Stimulated activated naive CD8-positive, alpha-beta T cell treated with anti-CD3 and anti-CD28 coated beads, Interleukin-15, Interleukin-2, amounts not matched to agents 100 U/mL and 50 U/mL, for 24 hours (primary cell): ENCODE results near the gene ELL2.
A peak's percentile ranks its signal among the peaks of the same experiment; 100 is the strongest.
"Not testable (repeated sequence)": the region's sequence is repeated elsewhere in the genome, so short reads cannot be mapped to it uniquely, and the experiment has no call there.

ENCODE experiments used
- ATAC-seq: fragments of 150-1000 bp; cut with Tn5 transposase; one replicate; pipeline ENCODE4 v1.10.0; 2021
- DNase-seq: peaks from one replicate; pipeline ENCODE4 v3.0.0; 2021

The ELL2 gene

DNA sequence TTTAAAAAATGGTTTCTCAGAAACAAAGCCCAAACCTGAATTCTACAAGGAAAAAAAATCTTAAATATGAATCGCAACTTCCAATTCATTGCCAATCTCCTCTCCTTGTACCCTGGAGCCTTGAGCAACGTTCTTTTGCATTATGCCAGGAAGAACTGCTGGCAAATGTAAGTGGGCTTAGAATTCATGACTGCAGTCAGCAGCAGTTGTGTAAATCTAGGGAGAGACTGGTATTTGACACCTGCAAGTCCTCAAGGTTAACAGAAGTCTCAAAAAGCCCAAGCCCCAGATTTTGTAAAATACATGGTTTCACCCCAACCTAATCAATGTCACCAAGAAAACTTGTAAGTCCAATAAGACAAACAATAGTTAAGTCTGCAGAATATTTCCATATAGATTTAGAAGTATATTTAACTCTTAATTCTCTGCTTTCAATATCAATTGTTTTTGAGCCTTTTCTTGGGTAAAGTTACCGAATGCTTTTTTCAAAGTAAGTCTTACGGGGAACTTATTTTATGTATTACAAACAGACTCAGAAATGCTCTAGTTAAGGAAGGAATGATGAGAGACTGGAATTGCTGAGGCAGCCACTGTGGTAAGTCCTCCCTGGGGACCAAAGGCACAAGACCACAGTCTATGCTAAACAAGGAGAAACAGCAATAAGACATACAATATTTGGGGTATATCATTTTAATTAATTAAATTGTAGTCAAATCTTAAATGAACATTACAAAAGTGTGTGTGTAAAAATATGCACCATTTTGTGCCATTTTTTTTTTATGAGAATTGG, 31.3 kb downstream of the ELL2 start:
- ATAC-seq (no peak), DNase-seq (no peak)

DNA sequence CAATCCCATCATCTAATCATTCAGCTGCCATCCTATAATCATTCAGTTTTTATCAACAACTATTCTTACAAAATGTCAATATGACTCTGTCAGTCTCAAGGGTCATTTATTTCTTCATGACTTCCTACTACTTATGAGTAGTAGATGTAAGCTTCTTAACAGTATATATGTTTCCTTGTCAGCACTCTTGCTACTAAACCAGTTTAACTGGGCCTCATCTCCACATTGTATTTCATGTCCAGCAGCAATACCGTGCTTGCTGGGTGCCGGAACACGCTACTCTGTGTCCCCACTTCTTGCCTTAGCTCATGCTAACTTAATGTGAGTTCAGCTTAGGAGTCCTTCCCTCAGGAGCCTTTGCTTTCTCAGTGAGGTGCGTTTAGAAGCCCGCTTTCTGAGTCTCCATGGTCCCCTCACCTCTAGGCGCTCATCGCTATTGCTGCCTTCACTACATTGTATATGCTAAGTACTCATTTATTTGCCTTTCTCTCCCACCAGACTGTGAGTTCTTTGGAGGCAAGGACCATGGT, 32.9 kb downstream of the ELL2 start:
- no peak for DNase-seq
- no peak for ATAC-seq

GRCh38 chr5:95927927-95928723, 33.5 kb downstream of the ELL2 start:
- peak; percentile 62 for ATAC-seq
- no peak for DNase-seq

DNA sequence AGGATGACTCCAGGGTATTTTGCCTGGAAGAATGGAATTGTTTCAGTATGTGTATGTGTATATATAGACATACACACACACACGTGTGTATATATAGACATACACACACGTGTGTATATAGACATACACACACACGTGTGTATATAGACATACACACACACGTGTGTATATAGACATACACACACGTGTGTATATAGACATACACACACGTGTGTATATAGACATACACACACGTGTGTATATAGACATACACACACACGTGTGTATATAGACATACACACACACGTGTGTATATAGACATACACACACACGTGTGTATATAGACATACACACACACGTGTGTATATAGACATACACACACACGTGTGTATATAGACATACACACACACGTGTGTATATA, 34.4 kb downstream of the ELL2 start:
- not testable (repeated sequence) for DNase-seq

DNA sequence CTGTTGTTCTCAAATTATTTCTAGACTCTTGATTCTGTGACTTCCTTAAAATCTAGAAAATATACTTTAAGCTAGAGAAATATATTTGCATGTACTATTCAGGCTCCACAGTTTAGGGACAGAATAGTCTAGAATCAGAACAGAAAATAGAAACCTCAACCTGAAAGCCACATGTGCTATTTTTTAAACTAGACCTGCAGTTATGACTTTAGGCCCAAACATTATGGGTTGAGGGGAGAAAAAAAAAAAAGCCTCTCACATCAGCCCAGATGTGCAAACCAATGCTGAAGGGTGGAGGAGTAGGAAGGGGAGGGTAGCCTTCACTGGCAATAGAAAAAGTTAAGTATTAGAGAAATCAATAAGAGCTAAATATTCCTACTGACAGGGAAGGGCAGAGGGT, 35.7 kb downstream of the ELL2 start:
- DNase-seq (no peak), ATAC-seq (no peak)

More for the DNA sequence above, 34.4 kb downstream of the ELL2 start:
- not testable (repeated sequence) for ATAC-seq

GRCh38 chr5:95925378-95925744, 36.3 kb downstream of the ELL2 start:
- DNase-seq (no peak), ATAC-seq (no peak)

DNA sequence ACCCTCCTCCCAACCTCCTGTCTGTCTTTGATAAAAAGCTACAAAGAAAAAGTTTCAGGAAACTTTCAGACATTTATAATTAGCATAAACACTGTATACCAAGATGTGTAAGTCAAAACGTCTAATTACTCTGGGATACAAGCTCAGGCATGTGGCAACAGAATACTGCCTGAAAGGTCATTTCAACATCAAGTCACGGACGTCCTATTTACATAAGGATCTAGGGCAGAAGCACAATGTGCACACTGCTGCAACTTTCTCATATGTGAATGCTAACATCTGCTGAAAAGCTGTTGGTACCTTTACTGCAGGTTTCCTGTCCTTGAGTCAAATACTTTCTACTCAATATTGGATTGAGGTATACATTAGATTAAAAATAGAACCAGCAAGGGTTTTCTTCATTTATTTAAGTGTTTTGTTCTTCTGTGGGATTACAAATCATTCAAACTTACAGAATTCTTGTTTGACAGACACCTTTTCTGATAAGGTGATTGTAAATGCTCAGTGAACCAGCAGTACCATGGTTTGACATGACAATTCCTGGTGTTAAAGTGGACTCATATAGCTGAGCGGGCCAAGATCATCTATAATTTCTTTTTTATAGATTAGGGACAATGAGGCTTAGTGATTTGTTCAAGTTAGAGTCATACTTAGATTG, 36.8 kb downstream of the ELL2 start:
- DNase-seq (no peak), ATAC-seq (no peak)

DNA sequence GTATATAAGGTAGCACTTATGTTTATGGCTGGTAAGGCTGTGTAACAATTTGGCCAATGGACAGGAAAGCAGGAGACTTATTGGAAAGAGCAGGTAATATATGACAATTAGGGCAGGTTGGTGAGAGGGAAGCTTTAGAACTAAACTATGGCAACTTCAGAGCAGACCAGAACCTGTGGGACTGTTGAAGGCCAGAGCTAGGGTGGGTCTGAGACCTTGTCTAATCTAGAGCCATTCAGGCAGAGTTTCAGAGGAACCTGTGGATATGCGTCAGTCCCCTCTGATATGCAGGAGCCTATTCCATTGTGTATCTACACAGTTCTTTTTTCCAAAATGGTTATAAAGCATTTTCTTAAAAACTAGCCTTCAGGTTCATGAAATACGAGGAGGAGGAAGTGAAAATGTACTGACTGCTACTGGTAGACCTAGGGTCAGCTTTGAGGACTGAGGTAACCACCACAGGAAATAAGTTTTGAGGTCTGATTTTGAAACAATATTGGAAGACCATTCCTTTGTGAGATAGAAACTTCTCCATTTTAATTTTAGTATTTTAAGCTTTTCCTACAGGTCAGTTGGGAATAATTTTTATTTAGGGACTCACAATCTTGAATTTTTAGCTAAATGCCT, 37.6 kb downstream of the ELL2 start:
- ATAC-seq = no peak
- no peak for DNase-seq

- DNase-seq = no peak
- ATAC-seq = no peak
These were observed 38.9 kb downstream of the ELL2 start for GRCh38 chr5:95922798-95923197.

- ATAC-seq (no peak), DNase-seq (no peak)
These were observed 40.1 kb downstream of the ELL2 start for GRCh38 chr5:95921501-95921900.

DNA sequence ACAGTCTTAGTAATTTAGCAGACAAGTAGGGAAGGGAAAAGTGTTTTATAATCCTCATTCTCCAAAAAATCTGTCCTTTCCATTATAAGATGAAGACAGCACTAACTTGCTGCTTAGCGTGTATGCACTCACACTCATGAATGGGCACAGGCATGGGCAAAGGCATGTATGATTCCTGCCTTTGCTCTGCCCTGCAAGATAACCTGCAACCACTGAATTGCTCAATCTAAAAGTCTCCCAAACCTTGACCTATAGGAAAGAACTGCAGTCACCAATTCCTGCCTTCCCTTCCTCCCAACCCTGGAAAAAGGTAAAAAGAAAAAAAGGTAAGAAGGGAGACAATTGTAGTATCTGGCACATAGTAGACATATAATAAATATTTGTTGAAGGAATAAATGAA, 40.8 kb downstream of the ELL2 start:
- ATAC-seq (no peak), DNase-seq (no peak)

DNA sequence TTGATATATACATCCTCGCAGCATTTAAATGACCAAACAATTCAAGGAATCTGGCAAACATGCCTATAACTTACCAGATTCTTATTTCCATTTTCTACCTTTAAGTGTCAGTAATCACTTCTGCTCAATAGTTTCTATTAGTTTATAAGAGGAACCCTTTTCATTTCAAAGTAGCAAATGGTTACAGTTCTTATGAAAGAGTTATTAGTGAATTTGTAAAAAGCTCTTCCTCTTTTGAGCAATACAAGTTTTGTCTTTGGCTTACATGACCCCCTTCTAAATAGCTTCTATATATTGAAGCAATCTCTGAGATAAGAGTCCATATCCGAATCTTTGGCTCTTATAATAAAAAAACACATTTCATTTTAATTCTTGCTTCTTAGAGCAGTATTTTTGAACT, 42.0 kb downstream of the ELL2 start:
- ATAC-seq = no peak
- DNase-seq = no peak

DNA sequence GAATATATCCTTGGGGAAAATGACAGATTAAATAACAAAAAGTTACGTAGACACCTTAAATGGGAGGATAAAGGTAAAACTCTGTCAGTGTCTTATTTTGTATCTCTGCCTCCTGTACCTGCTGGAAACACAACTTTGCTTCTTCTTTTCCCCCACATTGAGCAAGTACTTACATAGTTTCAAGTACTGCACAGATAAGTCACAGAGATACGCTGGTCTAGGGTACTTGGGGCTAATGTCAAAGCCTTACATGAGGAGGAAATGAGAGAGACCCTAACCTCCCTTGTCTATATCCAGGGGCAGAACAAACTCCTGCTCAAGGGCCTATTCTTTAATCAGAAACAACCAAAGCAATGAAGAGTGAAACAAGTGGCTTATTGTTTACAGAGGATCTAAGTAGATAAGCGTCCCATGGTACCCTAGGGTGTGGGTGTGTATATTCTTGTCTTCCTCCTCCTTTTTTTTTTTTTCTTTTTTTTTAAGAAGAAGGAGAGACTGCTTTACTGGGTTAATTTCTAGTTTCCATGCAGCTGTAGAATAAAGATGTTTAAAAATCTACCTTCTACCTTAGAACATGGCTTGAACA, 43.1 kb downstream of the ELL2 start:
- ATAC-seq (no peak), DNase-seq (no peak)

- ATAC-seq (no peak), DNase-seq (no peak)
These were observed 44.4 kb downstream of the ELL2 start for GRCh38 chr5:95917207-95917606.

DNA sequence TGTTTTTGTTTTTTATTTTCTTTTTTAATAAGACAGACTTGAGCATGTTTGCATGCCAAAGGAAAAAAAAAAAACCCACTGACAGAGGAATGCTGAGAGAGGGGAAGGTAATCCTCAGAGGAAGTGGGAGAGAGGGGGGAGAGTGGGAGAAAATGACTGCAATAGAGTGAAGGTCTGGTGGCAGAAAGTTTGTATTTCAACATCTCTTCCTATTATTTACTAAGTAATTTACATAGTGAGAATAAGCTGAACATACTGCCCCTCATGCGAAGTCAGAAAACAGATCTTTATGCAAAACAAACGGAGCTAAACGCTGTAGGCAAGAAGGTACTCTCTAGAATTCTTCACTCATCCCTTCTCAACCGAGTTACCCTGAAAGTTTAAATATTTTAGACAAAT, 45.0 kb downstream of the ELL2 start:
- DNase-seq = no peak

GRCh38 chr5:95915999-95916686, 45.5 kb downstream of the ELL2 start:
- DNase-seq = no peak
- no peak for ATAC-seq

More for the DNA sequence above, 45.0 kb downstream of the ELL2 start:
- ATAC-seq = no peak

DNA sequence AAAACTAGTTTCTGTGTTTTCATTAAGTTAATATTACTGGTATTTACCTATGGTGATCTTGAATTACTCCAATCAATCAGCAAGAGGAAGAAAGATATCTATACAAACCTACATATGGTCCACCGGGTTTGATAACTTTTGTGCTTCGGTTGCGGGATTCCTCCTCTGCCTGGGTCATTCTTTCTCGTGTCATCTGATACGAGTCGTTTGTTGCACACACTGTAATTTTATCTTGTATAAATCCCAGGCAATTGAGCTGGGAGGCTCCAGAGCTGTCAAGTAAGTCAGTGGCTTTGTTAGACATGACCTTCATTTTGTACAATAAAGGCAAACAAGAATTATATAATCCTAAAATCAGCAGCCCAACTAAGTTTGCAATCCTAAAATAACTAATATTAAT, 48.0 kb downstream of the ELL2 start:
- no peak for DNase-seq
- no peak for ATAC-seq

- ATAC-seq (no peak), DNase-seq (no peak)
These were observed 49.6 kb downstream of the ELL2 start for GRCh38 chr5:95912029-95912428.

DNA sequence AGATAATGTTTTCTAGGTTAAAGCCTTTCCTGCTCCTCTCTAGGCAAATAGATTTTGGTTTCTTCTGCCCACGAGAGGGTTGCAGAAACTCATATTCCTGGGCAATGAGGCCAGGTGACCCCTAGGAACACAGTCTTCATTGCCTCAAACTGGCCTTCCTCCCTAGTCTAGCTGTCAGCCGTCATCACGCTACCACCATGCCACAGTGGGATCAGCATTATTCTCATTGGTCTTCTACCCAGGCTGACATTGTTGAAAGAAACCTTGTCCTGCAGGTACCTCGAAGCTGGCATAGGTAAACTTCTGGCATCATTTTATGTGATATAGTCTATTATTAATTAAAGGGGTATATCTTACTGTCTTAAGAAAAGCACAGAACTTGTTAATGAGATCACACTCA, 51.1 kb downstream of the ELL2 start:
- DNase-seq (no peak), ATAC-seq (no peak)

DNA sequence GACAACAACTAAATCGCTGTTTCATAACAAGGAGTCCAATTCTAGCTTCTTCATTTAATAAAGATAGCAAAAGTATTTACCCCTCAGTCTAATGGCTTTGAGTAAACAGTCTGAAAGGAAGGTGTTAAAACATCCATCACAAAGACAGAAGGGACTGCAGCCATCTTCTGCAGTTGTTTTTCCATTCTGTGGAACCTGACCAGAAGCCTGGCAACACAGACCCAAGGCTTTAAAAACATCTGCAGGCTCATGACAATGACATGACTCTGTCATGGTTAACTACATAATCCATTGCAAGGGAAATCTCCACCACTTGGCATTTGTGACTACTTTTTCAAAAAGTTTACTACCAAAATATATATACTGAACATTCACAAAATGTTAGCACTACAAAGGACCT, 51.9 kb downstream of the ELL2 start:
- ATAC-seq (no peak), DNase-seq (no peak)

- DNase-seq (no peak), ATAC-seq (no peak)
These were observed 52.9 kb downstream of the ELL2 start for GRCh38 chr5:95908799-95909198.
